Measurements from ENCODE around the gene STAB1.

The STAB1 gene

DNA sequence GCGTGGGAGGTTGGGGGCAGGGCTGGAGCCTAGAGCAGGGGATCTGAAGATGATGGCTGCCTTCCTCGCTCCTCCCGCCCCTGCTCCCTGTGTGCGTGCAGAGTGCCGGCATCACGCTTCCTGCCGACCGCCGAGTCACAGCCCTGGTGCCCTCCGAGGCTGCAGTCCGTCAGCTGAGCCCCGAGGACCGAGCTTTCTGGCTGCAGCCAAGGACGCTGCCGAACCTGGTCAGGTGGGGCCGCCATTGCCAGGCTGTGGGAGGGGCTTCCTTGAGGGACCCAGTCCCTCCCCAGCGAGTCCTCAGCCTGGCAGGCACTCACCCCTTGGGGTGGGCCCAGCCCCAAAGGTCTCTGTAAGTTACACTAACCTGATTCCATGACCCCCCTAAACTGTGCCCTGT lies 17.6 kb downstream of the STAB1 start:
- Histone ChIP-seq H3K4me2 (ENCODE audit: low read length) (no peak overlapping the region), H3K27me3 (ENCODE audit: control insufficient read depth, low read length) (no peaks in the 10 kb centered on the region), H3F3A (ENCODE audit: control insufficient read depth, insufficient read depth) (no peaks in the 10 kb centered on the region), H3K79me2 (ENCODE audit: control insufficient read depth, low read length) (no peaks in the 10 kb centered on the region), H3K9me3 (ENCODE audit: control insufficient read depth, insufficient read depth, low read length) (no peaks in the 10 kb centered on the region), H3K9me2 (replicated peaks; ENCODE audit: control insufficient read depth, low read length) (no peaks in the 10 kb centered on the region), H4K20me1 (ENCODE audit: control insufficient read depth, insufficient read depth, low read depth, low read length) (no peaks in the 10 kb centered on the region), H3K4me3 (ENCODE audit: low read length) (no peak overlapping the region), H3K4me1 (ENCODE audit: control insufficient read depth, low read length) (no peaks in the 10 kb centered on the region), H3K36me3 (ENCODE audit: control insufficient read depth, low read length) (no peaks in the 10 kb centered on the region), H3K27ac (ENCODE audit: low read depth, low read length) (no peak overlapping the region)
- TF ChIP-seq, protein P1, sequence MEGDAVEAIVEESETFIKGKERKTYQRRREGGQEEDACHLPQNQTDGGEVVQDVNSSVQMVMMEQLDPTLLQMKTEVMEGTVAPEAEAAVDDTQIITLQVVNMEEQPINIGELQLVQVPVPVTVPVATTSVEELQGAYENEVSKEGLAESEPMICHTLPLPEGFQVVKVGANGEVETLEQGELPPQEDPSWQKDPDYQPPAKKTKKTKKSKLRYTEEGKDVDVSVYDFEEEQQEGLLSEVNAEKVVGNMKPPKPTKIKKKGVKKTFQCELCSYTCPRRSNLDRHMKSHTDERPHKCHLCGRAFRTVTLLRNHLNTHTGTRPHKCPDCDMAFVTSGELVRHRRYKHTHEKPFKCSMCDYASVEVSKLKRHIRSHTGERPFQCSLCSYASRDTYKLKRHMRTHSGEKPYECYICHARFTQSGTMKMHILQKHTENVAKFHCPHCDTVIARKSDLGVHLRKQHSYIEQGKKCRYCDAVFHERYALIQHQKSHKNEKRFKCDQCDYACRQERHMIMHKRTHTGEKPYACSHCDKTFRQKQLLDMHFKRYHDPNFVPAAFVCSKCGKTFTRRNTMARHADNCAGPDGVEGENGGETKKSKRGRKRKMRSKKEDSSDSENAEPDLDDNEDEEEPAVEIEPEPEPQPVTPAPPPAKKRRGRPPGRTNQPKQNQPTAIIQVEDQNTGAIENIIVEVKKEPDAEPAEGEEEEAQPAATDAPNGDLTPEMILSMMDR (IDR thresholded peaks at IDR 0.05; ENCODE audit: low read depth, low read length, poor library complexity, severe bottlenecking) = no peak
- no peak for TF ChIP-seq EZH2phosphoT487 (IDR thresholded peaks at IDR 0.05; ENCODE audit: borderline replicate concordance, low read length)

GRCh38 chr3:52513281-52513680 lies 18.1 kb downstream of the STAB1 start:
- no peaks in the 10 kb centered on the region for H4K20me1 ChIP-seq (ENCODE audit: control insufficient read depth, insufficient read depth, low read depth, low read length)
- TF ChIP-seq, protein P1 (IDR thresholded peaks at IDR 0.05; ENCODE audit: low read depth, low read length, poor library complexity, severe bottlenecking) = no peak
- TF ChIP-seq EZH2phosphoT487 (IDR thresholded peaks at IDR 0.05; ENCODE audit: borderline replicate concordance, low read length) = no peak
- H3K27me3 ChIP-seq (ENCODE audit: control insufficient read depth, low read length) = no peaks in the 10 kb centered on the region

DNA sequence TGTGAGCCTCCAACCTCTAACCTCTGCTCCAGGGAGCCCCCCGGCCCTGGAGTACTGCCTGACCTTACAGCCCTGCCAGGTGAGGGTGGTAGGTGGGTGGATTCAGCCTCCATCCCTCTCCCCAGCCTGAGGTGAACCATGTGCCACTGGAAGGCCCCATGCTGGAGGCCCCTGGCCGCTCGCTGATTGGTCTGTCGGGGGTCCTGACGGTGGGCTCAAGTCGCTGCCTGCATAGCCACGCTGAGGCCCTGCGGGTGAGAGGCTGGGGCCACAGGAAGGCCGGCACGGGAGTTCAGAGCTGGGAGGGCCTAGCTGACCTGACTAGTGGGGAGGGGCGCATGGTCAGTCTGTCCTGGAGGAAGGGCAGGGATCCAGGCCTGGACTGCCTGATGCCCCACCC lies 19.4 kb downstream of the STAB1 start:
- H3K4me1 ChIP-seq (ENCODE audit: control insufficient read depth, low read length) = no peaks in the 10 kb centered on the region
- no peaks in the 10 kb centered on the region for H3K9me3 ChIP-seq (ENCODE audit: control insufficient read depth, insufficient read depth, low read length)
- no peak for TF ChIP-seq EZH2phosphoT487 (IDR thresholded peaks at IDR 0.05; ENCODE audit: borderline replicate concordance, low read length)
- TF ChIP-seq, protein P1 (IDR thresholded peaks at IDR 0.05; ENCODE audit: low read depth, low read length, poor library complexity, severe bottlenecking) = no peak
- H3F3A ChIP-seq (ENCODE audit: control insufficient read depth, insufficient read depth) = no peaks in the 10 kb centered on the region
- no peaks in the 10 kb centered on the region for H3K27me3 ChIP-seq (ENCODE audit: control insufficient read depth, low read length)
- H3K36me3 ChIP-seq (ENCODE audit: control insufficient read depth, low read length) = no peaks in the 10 kb centered on the region
- no peaks in the 10 kb centered on the region for H3K9me2 ChIP-seq (replicated peaks; ENCODE audit: control insufficient read depth, low read length)
- no peak overlapping the region for H3K4me2 ChIP-seq (ENCODE audit: low read length)
- no peaks in the 10 kb centered on the region for H3K79me2 ChIP-seq (ENCODE audit: control insufficient read depth, low read length)
- no peak overlapping the region for H3K4me3 ChIP-seq (ENCODE audit: low read length)
- H4K20me1 ChIP-seq (ENCODE audit: control insufficient read depth, insufficient read depth, low read depth, low read length) = no peaks in the 10 kb centered on the region
- H3K27ac ChIP-seq (ENCODE audit: low read depth, low read length) = no peak overlapping the region

More at GRCh38 chr3:52513281-52513680, 18.1 kb downstream of the STAB1 start:
- H3K36me3 ChIP-seq (ENCODE audit: control insufficient read depth, low read length) = no peaks in the 10 kb centered on the region
- no peaks in the 10 kb centered on the region for H3K9me2 ChIP-seq (replicated peaks; ENCODE audit: control insufficient read depth, low read length)
- H3K79me2 ChIP-seq (ENCODE audit: control insufficient read depth, low read length) = no peaks in the 10 kb centered on the region
- H3K27ac ChIP-seq (ENCODE audit: low read depth, low read length) = no peak overlapping the region
- no peak overlapping the region for H3K4me2 ChIP-seq (ENCODE audit: low read length)
- H3F3A ChIP-seq (ENCODE audit: control insufficient read depth, insufficient read depth) = no peaks in the 10 kb centered on the region
- no peak overlapping the region for H3K4me3 ChIP-seq (ENCODE audit: low read length)
- no peaks in the 10 kb centered on the region for H3K4me1 ChIP-seq (ENCODE audit: control insufficient read depth, low read length)
- H3K9me3 ChIP-seq (ENCODE audit: control insufficient read depth, insufficient read depth, low read length) = no peaks in the 10 kb centered on the region

GRCh38 chr3:52515192-52515591 lies 20.1 kb downstream of the STAB1 start:
- no peaks in the 10 kb centered on the region for H3F3A ChIP-seq (ENCODE audit: control insufficient read depth, insufficient read depth)
- H4K20me1 ChIP-seq (ENCODE audit: control insufficient read depth, insufficient read depth, low read depth, low read length) = no peaks in the 10 kb centered on the region
- H3K79me2 ChIP-seq (ENCODE audit: control insufficient read depth, low read length) = no peaks in the 10 kb centered on the region
- no peak overlapping the region for H3K4me3 ChIP-seq (ENCODE audit: low read length)
- TF ChIP-seq, protein P1 (IDR thresholded peaks at IDR 0.05; ENCODE audit: low read depth, low read length, poor library complexity, severe bottlenecking) = no peak
- TF ChIP-seq EZH2phosphoT487 (IDR thresholded peaks at IDR 0.05; ENCODE audit: borderline replicate concordance, low read length) = no peak
- H3K4me2 ChIP-seq (ENCODE audit: low read length) = no peak overlapping the region
- H3K9me3 ChIP-seq (ENCODE audit: control insufficient read depth, insufficient read depth, low read length) = no peaks in the 10 kb centered on the region
- H3K36me3 ChIP-seq (ENCODE audit: control insufficient read depth, low read length) = no peaks in the 10 kb centered on the region
- H3K9me2 ChIP-seq (replicated peaks; ENCODE audit: control insufficient read depth, low read length) = no peaks in the 10 kb centered on the region
- no peaks in the 10 kb centered on the region for H3K4me1 ChIP-seq (ENCODE audit: control insufficient read depth, low read length)
- no peak overlapping the region for H3K27ac ChIP-seq (ENCODE audit: low read depth, low read length)
- H3K27me3 ChIP-seq (ENCODE audit: control insufficient read depth, low read length) = no peaks in the 10 kb centered on the region
